ENCODE data around the gene TUBD1.

- TF ChIP-seq CTCF (conservative IDR thresholded peaks at IDR 0.05; ENCODE audit: low read depth, low read length) (no peak), EZH2 (IDR thresholded peaks at IDR 0.05; ENCODE audit: borderline replicate concordance, low read depth, low read length, poor library complexity, severe bottlenecking) (no peak)
Observed at GRCh38 chr17:59848778-59849177, 44.0 kb downstream of the TUBD1 start.

All from A673 (cell line).